ENCODE data around the gene TMEM235. TPM values are rescaled to one million over a fixed set of nuclear protein-coding genes. Genes with fewer than 3 reads are reported as not detected.

The TMEM235 gene
- total and polyA plus RNA-seq, 11 donors: not detected

- intact Hi-C loops (cut with DNase I): loop anchor here in 1 of 10 donors (10.0 kb wide), 1 partner anchor 59 kb away; no protein-coding TSS in a partner anchor
- H3K27ac ChIP-seq: no peak within 1 kb of the TSS
- TF ChIP-seq, protein P1, sequence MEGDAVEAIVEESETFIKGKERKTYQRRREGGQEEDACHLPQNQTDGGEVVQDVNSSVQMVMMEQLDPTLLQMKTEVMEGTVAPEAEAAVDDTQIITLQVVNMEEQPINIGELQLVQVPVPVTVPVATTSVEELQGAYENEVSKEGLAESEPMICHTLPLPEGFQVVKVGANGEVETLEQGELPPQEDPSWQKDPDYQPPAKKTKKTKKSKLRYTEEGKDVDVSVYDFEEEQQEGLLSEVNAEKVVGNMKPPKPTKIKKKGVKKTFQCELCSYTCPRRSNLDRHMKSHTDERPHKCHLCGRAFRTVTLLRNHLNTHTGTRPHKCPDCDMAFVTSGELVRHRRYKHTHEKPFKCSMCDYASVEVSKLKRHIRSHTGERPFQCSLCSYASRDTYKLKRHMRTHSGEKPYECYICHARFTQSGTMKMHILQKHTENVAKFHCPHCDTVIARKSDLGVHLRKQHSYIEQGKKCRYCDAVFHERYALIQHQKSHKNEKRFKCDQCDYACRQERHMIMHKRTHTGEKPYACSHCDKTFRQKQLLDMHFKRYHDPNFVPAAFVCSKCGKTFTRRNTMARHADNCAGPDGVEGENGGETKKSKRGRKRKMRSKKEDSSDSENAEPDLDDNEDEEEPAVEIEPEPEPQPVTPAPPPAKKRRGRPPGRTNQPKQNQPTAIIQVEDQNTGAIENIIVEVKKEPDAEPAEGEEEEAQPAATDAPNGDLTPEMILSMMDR (IDR thresholded peaks at IDR 0.05): no peak
- peak in 1 of 2 donors; percentile 27 for TF ChIP-seq POLR2A (IDR thresholded peaks at IDR 0.05)
- no peaks in the 10 kb centered on the region for H3K9me3 ChIP-seq
- peaks cover 0 to 12% (median 5%) of the 10 kb centered on the region in 12 donors for H3K4me1 ChIP-seq
- H3K27me3 ChIP-seq: no peaks in the 10 kb centered on the region
- H3K36me3 ChIP-seq: no peaks in the 10 kb centered on the region
- DNase-seq (peak; percentile 88 to 95 (median 90)), ATAC-seq (peak; percentile 98 to 99 (median 99))
- peak within 1 kb of the TSS in 10 of 12 donors; percentile 34 to 70 (median 48) for H3K4me3 ChIP-seq
- WGBS, 4 donors: 1 to 5% (median 2%) methylated on average over 13 to 60 of the region's 60 CpGs
Observed at GRCh38 chr17:78214016-78214705, 17.3 kb upstream of the TMEM235 start, which contains the start of gene BIRC5. Gene BIRC5 (plus strand): TSS chr17:78214253. CDS start chr17:78214317, 64 bp downstream.

GRCh38 chr17:78214706-78215061, 16.7 kb upstream of the TMEM235 start:
- Histone ChIP-seq H3K36me3 (no peaks in the 10 kb centered on the region), H3K27ac (no peak overlapping the region), H3K4me3 (peak overlapping the region in 6 of 12 donors; percentile 34 to 70 (median 52)), H3K9me3 (no peaks in the 10 kb centered on the region), H3K27me3 (no peaks in the 10 kb centered on the region), H3K4me1 (peaks cover 0 to 12% (median 5%) of the 10 kb centered on the region in 12 donors)
- TF ChIP-seq, protein P1 (IDR thresholded peaks at IDR 0.05): no peak
- no peak for TF ChIP-seq POLR2A (IDR thresholded peaks at IDR 0.05)
- intact Hi-C loops (cut with DNase I): loop anchor here in 1 of 10 donors (10.0 kb wide), 1 partner anchor 60 kb away; no protein-coding TSS in a partner anchor
- WGBS, 4 donors: 12 to 19% (median 15%) methylated on average over 5 of the region's 5 CpGs
- ATAC-seq: no peak
- DNase-seq: no peak

GRCh38 chr17:78219396-78220150, 11.9 kb upstream of the TMEM235 start:
- no peak for TF ChIP-seq POLR2A (IDR thresholded peaks at IDR 0.05)
- TF ChIP-seq, protein P1 (IDR thresholded peaks at IDR 0.05): no peak
- Histone ChIP-seq H3K4me3 (no peak overlapping the region), H3K27ac (no peak overlapping the region), H3K36me3 (peaks cover 0 to 4% (median 0%) of the 10 kb centered on the region in 9 donors), H3K9me3 (no peaks in the 10 kb centered on the region), H3K4me1 (peaks cover 0 to 12% (median under 1%) of the 10 kb centered on the region in 12 donors), H3K27me3 (no peaks in the 10 kb centered on the region)
- intact Hi-C loops (cut with DNase I): loop anchor here in 1 of 10 donors (10.0 kb wide), 1 partner anchor 65 kb away; no protein-coding TSS in a partner anchor
- ATAC-seq: no peak
- DNase-seq: no peak
- WGBS, 4 donors: 88 to 92% (median 90%) methylated on average over 11 of the region's 11 CpGs

DNA sequence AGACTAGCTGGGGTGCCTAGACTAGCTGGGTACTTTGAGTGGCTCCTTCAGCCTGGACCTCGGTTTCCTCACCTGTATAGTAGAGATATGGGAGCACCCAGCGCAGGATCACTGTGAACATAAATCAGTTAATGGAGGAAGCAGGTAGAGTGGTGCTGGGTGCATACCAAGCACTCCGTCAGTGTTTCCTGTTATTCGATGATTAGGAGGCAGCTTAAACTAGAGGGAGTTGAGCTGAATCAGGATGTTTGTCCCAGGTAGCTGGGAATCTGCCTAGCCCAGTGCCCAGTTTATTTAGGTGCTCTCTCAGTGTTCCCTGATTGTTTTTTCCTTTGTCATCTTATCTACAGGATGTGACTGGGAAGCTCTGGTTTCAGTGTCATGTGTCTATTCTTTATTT, 8.4 kb upstream of the TMEM235 start:
- TF ChIP-seq POLR2A (IDR thresholded peaks at IDR 0.05): no peak
- TF ChIP-seq, protein P1 (IDR thresholded peaks at IDR 0.05): no peak
- Histone ChIP-seq H3K27ac (peak overlapping the region in 8 of 12 donors; percentile 13 to 62 (median 51)), H3K27me3 (no peaks in the 10 kb centered on the region)

More for the DNA sequence above, 8.4 kb upstream of the TMEM235 start:
- Histone ChIP-seq H3K4me3 (no peak overlapping the region), H3K36me3 (peaks cover 0 to 5% (median 0%) of the 10 kb centered on the region in 9 donors), H3K9me3 (no peaks in the 10 kb centered on the region), H3K4me1 (peaks cover 0 to 11% (median 2%) of the 10 kb centered on the region in 12 donors)
- intact Hi-C loops (cut with DNase I): no loop called here
- DNase-seq (no peak), ATAC-seq (peak in 2 of 4 donors; percentile 22 to 42)
- WGBS, 4 donors: 59 to 75% (median 69%) methylated on average over 4 of the region's 4 CpGs

Measured in heart left ventricle (tissue), 16 donors.